Superior temporal gyrus (tissue), 1 donor: ENCODE results near the gene GOT1.

Experiments
- DNase-seq: peaks from one replicate; pipeline ENCODE4 v3.0.0-alpha.2; 2016; ENCODE audit errors: extremely low spot score

Gene GOT1

DNA sequence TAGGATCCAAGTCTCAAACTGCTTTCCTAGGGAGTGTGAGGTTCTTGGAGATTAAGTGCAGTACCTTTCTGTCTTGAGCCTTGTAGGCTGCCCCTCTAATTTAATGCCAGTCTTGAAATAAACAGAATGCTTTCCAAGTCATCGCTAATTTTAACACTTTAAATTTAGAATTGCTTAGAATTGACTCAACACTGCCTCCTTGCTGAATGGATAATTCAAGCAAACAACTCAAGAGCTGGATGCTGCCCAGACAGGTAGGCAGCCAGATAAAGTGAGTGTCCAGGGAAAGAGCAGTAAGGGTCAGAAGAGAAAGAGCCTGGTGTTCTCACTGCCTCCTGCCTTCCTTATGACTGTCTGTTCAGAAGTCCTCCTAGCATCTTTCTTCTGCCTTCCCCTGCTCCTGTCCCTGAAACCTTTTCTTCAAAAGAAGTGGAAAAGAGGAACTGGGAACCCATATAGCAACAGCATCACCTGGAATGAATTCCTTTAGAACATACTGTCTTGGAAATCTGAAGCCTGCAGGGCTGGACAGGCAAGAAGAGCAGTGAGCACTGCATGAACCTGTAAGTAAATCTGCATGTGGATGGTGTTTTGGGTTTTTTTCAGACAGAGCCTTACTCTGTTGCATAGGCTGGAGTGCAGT lies 3.1 kb upstream of the GOT1 start:
- DNase-seq: no peak

DNA sequence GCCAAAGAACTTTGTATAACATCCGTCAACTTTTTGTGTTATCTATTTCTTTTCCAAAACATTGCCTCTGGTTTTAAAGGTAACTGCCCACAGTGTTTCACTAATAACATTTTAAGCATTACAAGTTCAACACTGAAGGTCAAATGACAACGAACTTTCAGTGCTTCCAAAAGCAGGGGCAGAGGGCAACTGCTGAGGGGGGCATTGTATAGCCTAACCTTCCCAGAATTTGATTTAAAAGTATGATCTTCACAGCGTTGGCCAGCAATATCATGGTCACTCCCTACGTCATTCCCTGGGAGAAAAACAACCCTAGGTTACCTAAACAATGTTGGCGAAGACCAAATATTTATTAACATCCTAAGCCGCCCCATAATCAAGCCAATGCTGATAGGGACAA lies 2.5 kb upstream of the GOT1 start:
- no peak for DNase-seq

DNA sequence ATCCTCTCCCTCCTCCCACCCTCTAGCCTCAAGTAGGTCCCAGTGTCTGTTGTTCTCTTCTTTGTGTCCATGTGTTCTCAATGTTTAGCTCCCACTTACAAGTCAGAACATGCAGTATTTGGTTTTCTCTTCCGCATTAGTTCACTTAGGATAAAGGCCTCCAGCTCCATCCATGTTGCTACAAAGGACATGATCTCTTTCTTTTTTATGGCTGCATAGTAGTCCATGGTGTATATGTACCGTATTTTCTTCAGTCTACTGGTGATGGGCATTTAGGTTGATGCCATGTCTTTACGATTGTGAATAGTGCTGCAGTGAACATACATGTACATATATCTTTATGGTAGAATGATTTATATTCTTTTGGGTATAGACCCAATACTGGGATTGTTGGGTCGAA lies 1.6 kb upstream of the GOT1 start:
- no peak for DNase-seq

DNA sequence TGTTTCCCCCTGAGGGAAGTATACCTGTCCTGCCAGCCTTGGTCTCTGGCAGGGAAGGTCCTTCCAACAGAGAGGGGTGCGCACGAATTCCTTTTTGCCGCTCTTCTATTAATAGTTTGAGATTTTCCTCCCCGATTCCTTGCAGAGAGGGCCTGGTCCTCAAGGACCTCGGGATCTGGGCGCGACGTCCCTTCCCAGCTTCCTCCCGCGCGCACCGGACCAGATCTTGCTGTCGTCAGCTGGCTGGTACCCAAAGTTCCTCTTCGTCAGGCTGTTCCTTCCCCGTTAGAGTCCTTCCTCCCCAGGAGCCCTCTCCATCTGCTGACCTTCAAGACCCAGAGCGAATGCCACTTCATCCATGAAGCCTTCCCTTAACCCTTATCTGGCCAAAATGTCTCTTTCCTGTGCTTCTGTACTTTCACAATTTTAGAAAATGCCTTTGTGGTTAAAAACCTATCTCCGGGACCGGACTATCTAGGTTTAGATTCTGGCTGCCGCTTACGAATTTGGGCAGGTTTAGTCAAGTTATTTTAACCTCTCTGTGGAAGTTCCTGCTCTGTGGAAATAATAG lies 851 bp upstream of the GOT1 start:
- peak; percentile 45 for DNase-seq

DNA sequence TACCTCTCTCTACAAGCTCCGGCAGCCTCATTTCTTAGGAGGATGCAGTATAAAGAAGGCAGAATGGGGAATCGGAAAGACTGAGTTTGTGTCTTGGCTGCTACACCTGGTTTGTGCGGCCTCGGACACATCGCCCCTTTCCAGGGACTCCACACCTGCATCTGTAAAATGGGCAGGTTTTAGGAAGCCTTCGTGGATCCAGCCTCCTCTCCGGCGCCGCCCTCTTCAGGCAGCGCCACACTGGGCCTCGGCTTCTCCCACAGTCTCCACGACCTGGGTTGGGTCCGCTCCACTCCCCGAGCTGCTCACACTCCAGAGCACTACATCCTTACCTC lies 341 bp downstream of the GOT1 start:
- no peak for DNase-seq

DNA sequence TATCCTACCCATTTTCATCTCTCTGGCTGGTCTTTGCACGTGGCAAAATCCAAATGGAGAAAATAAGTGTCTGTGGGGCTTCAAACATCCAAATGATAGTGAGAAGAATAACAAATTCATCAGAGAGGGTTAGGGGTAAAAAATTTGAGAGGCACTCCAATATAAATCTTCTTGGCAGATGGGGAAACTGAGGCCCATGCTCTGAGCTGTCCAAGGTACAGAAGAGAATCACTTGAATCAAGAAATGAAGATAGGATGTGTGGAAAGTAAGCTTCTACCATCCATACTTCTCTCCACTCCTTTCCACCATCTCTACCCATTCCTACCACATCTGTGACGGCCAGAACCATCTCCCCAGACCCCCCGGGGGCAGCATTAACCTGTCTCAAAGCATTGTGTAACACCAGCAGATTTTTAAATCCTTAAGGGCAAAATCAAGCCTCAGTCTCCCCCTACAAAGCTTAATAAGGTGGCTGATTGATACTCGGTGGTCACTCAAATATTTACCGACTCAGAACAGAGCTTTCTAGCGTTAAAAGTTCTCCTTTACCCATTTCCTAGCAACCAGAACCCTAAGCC lies 818 bp downstream of the GOT1 start:
- DNase-seq: no peak

DNA sequence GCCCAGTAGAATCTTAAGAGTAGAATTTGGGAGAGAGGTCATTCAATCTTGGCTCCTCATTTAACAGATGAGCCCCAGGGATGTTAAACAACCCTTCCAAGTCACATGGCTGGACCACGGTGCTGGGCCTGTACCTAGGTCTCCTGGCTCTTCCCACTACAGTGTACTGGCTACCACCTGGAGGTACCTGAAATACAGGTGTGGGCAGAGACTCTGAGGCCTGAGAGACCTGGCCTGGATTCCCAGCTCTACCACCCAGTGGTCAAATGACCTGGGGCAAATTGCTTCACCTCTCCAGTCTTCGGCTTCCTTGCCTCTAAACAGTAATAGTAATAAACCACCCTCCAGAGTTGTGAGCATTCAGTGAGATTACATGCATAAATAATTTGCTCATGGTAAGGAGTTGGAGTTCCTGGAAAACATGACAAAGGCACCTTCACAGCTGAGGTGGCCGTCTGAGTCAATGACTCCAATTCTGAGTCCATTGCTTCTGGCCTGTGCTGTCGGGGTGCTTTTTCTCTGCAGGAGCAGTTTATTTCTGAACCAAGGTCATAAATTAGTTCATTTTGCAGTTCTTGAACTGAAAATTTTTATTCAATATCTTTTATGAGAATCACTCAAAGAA lies 2.7 kb downstream of the GOT1 start:
- no peak for DNase-seq

DNA sequence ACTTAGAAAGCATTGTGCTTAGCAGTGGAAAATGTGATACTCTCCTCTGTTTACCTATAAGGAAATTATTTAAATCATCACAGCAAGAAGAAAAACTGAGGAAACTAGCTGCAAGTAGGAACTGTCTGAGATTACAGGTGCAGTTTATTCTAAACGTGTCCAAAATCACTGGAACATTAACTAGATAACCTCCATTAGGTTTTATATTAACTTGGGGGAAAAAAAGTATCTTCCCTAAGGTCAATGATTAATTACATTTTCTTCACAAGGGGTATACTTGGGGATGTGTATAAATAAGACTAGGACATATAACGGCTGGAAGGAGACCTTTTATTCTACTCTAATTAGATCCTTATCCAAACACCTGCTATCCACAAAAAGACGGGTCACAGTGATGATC lies 3.7 kb downstream of the GOT1 start:
- no peak for DNase-seq

DNA sequence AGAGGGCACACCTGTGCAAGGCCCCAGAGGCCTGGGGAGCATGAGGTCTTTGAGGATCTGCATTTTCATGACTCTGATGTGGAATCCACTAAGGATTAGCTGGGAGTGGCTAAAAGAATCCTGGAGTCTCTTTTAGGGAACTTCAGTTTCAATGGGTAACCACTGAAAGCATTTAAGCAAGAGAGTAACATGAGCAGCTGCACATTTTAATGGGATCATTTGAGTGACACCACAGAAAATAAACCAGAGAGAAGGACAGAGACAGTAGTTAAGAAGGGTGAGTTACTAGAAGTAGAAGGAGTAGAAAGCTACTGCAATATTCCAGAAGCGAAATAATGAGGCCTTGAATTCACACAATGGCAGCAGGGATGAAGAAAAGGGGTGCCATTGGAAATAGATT lies 5.2 kb downstream of the GOT1 start:
- no peak for DNase-seq

DNA sequence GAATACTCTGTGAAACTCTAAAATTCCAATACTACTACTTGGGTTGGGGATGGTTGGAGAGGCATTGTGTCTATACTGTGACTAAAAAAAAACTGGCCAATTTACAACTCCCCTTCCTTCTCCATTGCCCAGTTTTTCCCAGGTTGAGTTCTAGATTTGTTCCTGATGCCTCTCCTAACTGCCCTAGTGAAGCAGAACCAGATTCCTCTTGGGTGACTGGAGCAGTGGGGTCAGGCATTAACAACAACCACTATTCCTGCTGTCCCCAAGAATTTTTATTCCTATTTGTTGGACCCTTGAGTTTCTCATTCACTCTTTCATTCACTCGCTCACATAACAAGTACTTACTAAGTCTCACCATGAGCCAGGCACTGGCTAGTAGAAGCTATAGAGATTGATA lies 5.8 kb downstream of the GOT1 start:
- no peak for DNase-seq

DNA sequence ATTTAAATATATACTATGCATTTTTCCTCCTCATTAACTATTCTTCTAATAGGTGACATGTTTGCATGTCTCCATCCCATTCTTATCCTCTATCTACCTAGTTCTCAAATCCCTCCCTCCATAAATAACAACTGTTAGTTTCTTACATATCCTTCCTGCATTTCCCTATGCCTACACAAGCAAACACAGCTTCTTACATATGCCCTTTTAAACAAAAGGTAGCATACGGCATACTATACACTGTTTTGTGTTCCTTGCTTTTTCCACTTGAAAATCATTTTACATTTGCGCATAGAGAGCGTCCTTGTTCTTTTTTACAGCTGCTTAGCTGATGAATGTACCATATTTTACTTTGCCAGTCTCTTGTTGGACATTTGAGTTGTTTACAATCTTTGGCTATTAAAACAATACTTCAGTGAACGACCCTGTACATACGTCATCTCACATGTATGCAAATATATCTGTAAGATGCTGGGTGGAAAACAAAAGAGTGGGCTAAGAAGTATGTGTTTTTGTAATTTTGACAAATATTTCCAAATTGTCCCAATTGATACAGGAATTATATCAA lies 7.8 kb downstream of the GOT1 start:
- peak; percentile 52 for DNase-seq

DNA sequence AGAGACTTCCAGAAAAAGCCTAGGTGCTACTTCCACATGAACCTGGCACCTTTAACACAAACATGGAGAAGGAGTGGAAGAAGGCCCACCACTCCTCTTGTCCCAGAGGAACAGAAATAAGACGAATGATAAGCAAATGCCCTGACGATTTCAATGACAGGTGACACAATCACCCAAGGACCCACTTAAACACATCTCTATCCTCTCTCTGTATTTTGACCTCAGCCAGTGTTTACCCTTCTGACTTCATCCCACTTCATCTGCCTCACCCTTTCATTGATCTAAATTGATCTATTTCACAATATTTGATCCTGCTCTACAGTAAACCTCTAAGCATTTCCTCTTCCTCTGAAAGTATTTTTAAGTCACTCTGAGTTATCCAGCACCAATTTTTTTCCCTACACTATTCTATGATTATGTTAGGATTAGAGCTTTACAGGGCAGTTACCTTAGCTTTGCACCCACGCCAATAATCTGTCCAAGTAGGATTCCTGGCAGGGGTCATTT lies 9.1 kb downstream of the GOT1 start:
- no peak for DNase-seq

DNA sequence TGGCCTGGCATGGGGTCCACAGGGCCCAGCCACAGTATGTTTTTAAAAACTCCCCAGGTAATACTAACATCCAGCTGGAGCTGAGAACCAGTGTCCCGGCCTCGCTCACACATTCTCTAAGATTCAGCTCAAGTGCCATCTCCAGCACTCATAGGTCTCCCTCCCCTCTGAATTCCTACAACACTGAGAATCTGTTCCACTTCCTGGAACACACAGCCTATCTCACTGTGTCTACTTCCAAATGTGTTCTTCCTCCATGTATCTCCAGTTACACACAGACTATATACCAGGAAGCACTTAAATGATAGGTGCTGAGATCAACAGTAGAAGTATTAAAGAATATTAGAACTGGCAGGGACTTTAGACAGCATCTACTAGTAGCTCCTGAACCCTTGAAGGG lies 10.7 kb downstream of the GOT1 start:
- DNase-seq: no peak

DNA sequence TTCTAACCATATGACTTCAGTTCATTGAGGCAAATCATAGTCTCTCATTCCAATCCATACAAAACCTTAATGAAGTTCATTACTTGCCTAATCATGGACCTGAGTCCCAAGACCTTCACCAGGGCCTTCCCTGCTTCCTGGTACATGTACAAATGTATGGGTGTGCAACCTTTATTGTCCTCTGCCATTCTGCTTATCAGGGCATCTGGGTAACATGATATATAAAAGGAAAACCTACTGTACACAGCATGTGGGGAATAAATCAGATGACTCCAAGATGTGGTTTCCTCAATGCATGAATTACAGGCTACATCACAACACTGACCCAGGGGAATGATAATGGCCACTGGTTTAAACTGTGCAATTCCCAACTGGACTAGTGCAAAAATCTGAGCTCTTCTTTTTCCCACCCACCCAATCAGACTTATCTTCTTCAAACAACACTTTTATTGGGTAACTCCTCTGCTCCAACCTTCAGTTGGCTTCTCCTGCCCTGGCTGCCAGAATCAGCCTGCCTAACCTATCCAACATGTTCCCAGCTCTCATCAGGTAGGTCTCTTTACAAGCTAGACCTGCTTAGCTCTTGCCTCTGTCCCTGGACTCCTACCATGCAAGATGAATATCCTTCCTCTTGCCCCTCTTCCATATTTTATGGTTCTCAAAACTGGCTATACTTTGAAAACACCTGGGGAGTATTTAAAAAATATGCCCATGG lies 11.4 kb downstream of the GOT1 start:
- DNase-seq: no peak

DNA sequence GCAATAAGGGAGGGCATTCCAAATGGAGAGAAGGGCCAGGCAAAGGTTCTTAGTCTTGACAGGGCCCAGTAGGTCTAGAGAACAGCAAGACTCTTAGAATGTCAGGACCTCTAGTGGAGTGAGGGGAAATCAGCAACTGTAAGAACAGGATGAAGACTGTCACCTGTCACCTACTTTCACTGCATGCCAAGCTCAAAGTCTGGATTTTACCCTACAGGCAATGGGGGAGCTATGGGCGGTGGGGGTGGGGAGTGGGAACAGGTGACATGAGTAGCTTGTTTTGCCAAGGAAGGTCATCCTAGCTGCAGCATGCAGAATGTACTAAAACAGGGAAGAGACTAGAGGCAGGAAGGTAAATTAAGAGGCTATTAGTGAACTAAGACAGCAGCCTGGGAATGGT lies 18.3 kb downstream of the GOT1 start:
- no peak for DNase-seq

DNA sequence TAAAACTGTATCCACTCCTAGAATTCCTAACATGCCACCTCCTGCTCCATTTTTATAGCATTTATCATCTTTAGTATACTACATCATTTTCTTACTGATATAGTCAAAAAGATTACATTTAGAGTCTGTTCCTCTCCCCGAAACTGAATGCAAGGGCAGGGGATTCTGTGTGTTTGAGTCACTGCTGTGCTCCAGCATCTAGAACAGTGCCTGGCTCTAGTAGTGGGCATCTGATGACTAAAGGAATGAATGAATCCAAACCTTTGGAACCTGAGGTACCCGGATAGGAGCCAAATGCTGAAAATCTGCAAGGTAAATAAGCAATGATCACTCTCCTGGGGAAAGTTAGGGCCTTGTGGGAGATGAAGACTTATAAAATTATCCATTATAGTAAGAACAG lies 18.9 kb downstream of the GOT1 start:
- DNase-seq: no peak

DNA sequence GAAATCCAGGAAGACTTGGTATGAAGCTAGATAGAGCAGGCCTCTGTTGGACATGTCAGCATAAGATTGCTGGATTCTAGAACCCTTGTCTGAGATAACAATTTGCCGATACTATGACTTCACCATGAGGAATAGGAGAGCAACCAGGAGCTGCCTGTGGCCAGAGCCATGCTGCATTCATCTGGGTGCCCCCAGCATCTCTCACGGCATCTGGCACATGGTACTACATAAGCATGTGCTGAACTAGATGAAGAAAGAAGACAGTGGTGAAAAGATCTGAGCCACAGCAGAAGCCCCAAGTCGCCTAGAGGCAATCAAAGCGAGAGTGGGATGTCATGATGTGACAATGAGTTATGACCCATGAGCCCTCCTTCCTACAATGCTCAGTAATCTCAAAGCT lies 19.5 kb downstream of the GOT1 start:
- DNase-seq: no peak

DNA sequence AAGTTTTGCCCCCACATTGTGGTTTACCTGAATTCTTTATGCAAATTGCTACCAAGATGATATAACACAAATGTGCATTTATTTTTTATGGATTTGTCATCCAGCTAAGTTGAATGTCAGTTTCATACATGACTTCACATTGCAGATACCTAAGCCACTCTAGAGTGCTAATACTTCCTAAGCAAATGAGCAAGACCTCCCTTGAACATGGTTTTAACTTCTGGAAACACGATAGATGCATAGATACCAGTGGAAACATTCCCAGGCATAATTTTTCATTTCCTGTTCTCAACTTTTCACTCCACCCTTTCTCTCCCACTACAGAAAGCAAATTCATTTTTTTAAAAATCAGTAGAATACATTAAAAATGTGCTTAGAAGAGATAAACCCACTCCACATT lies 20.3 kb downstream of the GOT1 start:
- no peak for DNase-seq

DNA sequence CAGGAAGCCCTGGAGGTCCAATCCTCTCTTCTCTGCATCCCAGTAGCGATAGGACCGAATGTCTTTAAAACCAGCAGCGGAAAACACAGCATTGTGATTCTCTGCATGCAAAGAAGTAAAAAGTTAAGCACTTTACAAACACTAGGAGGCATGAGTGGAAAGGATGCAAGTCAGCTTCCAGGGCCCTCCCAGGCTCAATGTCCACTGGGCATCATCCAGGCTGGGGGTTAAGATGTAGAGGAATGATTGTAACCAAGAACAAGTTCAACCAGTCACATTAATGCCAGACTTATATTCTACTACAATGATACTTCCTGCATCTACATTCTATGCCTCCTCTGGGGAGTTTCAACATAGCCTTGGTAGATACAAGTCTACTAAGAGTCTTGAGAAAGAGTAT lies 24.3 kb downstream of the GOT1 start:
- DNase-seq: no peak

DNA sequence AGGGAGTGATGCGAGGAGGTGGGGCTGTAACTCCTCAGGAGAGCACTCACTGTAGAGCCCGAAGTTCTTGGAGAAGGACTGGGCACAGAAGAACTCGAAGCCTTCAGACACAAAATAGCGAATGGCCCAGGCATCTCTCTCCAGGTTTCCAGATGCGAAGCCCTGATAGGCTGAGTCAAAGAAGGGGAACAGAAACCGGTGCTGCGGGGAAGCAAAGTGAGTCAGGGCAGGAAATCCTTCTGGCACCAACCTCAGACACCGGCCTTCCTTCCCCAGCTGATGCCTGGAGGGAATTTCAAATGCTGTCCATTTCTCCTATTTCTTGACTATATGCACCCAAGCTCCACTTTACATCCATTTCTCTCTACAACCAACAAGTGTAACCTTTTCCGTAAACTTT lies 26.8 kb downstream of the GOT1 start:
- DNase-seq: no peak

DNA sequence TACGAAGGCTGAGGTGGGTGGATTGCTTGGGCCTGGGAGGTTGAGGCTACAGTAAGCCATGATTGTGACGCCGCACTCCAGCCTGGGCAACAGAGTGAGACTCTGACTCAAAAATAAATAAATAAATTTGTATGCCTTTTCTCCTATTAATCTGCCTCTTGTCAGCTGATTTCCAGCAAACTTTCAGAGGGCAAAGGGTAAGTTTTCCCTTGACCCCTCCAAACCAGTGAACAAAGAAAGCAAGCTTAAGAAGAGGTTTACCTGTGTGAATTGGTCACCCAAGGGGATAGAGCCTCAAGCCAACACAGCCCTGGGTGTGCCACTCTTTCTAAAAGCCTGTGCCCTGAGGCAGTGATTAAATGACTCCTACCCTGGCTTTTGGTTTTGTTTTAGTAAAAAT lies 30.8 kb downstream of the GOT1 start:
- DNase-seq: no peak

DNA sequence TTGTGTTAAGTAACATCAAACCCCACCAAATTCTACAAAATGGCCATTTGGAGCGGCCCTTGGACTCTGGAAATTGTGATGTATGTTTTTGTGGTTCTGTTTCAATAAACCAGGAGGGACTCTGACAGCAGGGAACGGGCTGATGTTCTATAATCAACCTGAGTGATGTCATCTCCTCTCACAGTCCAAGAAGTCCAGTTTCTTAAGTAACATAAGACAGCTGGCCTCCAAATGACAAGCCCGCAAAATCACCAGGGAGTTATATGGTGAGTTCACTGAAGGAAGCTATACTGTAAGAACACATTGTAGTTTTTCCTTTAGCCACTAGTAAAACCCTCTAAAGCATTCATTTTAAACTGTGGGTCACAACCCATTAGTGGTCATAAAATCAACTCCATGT lies 34.0 kb downstream of the GOT1 start:
- no peak for DNase-seq
